Measurements from ENCODE around the gene SLC29A3. TPM values are rescaled to one million over a fixed set of nuclear protein-coding genes. Genes with fewer than 3 reads are reported as not detected.

Gene SLC29A3
- total RNA-seq, 3 donors from 2014 or later (not counting 1 experiment from before 2014, with no cell fraction given) = 4.0 to 6.6 (median 5.3) TPM

- peaks cover 0 to 5% of the 10 kb centered on the region in 2 donors for H3K4me1 Mint-ChIP-seq
- intact Hi-C loops (cut with micrococcal nuclease) = no loop called here
Measured at GRCh38 chr10:71274901-71275796, 43.9 kb upstream of the SLC29A3 start.

GRCh38 chr10:71276873-71277272, 42.2 kb upstream of the SLC29A3 start:
- no peak overlapping the region for H3K4me3 ChIP-seq (ENCODE audit: low read length)
- Mint-ChIP-seq H3K27me3 (ENCODE audit: low read depth in 2 of 2) (no peaks in the 10 kb centered on the region), H3K27ac (no peak overlapping the region), H3K4me3 (no peak overlapping the region), H3K9me3 (no peaks in the 10 kb centered on the region), H3K4me1 (peaks cover 0 to under 1% of the 10 kb centered on the region in 2 donors), H3K36me3 (no peaks in the 10 kb centered on the region)
- no peaks in the 10 kb centered on the region for H3K36me3 ChIP-seq (ENCODE audit: control insufficient read depth, insufficient read depth, low read length)
- WGBS (ENCODE audit: insufficient coverage) = 80% methylated on average over 9 of the region's 9 CpGs
- ATAC-seq (no peak), DNase-seq (no peak)
- no peaks in the 10 kb centered on the region for H3K27me3 ChIP-seq (ENCODE audit: control insufficient read depth, insufficient read depth, low read length)
- intact Hi-C loops (cut with micrococcal nuclease) = no loop called here
- TF ChIP-seq CTCF (IDR thresholded peaks at IDR 0.05) = no peak
- no peak overlapping the region for H3K27ac ChIP-seq (ENCODE audit: low read length)
- no peaks in the 10 kb centered on the region for H3K9me3 ChIP-seq (ENCODE audit: control insufficient read depth, insufficient read depth, low read length)
- H3K4me1 ChIP-seq (ENCODE audit: control insufficient read depth, insufficient read depth, low read length) = no peaks in the 10 kb centered on the region

More at GRCh38 chr10:71274901-71275796, 43.9 kb upstream of the SLC29A3 start:
- Histone ChIP-seq H3K9me3 (ENCODE audit: control insufficient read depth, insufficient read depth, low read length) (no peaks in the 10 kb centered on the region), H3K27me3 (ENCODE audit: control insufficient read depth, insufficient read depth, low read length) (no peaks in the 10 kb centered on the region), H3K36me3 (ENCODE audit: control insufficient read depth, insufficient read depth, low read length) (no peaks in the 10 kb centered on the region), H3K4me1 (ENCODE audit: control insufficient read depth, insufficient read depth, low read length) (no peaks in the 10 kb centered on the region), H3K4me3 (ENCODE audit: low read length) (no peak overlapping the region), H3K27ac (ENCODE audit: low read length) (no peak overlapping the region)
- no peak overlapping the region for H3K4me3 Mint-ChIP-seq
- H3K36me3 Mint-ChIP-seq = no peaks in the 10 kb centered on the region
- no peaks in the 10 kb centered on the region for H3K27me3 Mint-ChIP-seq (ENCODE audit: low read depth in 2 of 2)
- no peak for TF ChIP-seq CTCF (IDR thresholded peaks at IDR 0.05)
- no peaks in the 10 kb centered on the region for H3K9me3 Mint-ChIP-seq
- DNase-seq (no peak), ATAC-seq (no peak)
- H3K27ac Mint-ChIP-seq = no peak overlapping the region
- WGBS (ENCODE audit: insufficient coverage) = 55% methylated on average over 11 of the region's 11 CpGs

- intact Hi-C loops (cut with micrococcal nuclease) = no loop called here
- Mint-ChIP-seq H3K9me3 (no peaks in the 10 kb centered on the region), H3K36me3 (no peaks in the 10 kb centered on the region), H3K27me3 (ENCODE audit: low read depth in 2 of 2) (no peaks in the 10 kb centered on the region), H3K4me1 (no peaks in the 10 kb centered on the region), H3K27ac (no peak overlapping the region), H3K4me3 (no peak overlapping the region)
- Histone ChIP-seq H3K4me3 (ENCODE audit: low read length) (no peak overlapping the region), H3K27ac (ENCODE audit: low read length) (no peak overlapping the region), H3K4me1 (ENCODE audit: control insufficient read depth, insufficient read depth, low read length) (no peaks in the 10 kb centered on the region), H3K36me3 (ENCODE audit: control insufficient read depth, insufficient read depth, low read length) (no peaks in the 10 kb centered on the region), H3K9me3 (ENCODE audit: control insufficient read depth, insufficient read depth, low read length) (no peaks in the 10 kb centered on the region), H3K27me3 (ENCODE audit: control insufficient read depth, insufficient read depth, low read length) (no peaks in the 10 kb centered on the region)
- TF ChIP-seq CTCF (IDR thresholded peaks at IDR 0.05) = no peak
- 88% methylated on average over 10 of the region's 11 CpGs for WGBS (ENCODE audit: insufficient coverage)
- ATAC-seq = no peak
- no peak for DNase-seq
Measured at GRCh38 chr10:71277914-71278665, 41.0 kb upstream of the SLC29A3 start.

All from natural killer cell (primary cell).